IMR-90 (cell line): ENCODE data around the gene DHRSX. TPM values are rescaled to one million over a fixed set of nuclear protein-coding genes. Genes with fewer than 3 reads are reported as not detected.
A peak's percentile ranks its signal among the peaks of the same experiment; 100 is the strongest.

ENCODE experiments used
- ATAC-seq: fragments of 200-7000 bp; cut with Tn5 transposase; 2 replicates; pipeline ENCODE4 v1.9.1; 2020; ENCODE audit warnings: low read depth, mild to moderate bottlenecking, moderate library complexity
- BruUV-seq: library from RNA; stranded (reverse); fragments of 400-500 nt; replicated peaks from 2 replicates; lab custom pipeline; 2021; lab: Mats Ljungman, UMichigan
- CTCF ChIA-PET: fragments of 300-600 bp; formaldehyde crosslinking; extraction: SDS; loops from one replicate; lab custom pipeline; 2021; ENCODE audit warnings: antibody characterized with exemption; lab: Yijun Ruan, JAX
- POLR2A ChIA-PET: fragments of 300-600 bp; sonication (Branson Sonifier 250); formaldehyde crosslinking; loops from one replicate; lab custom pipeline; 2022; ENCODE audit warnings: antibody characterized with exemption; ENCODE audit not compliant: unreplicated experiment; lab: Charles Lee
- DNase-seq: peaks from one replicate; pipeline ENCODE4 v3.0.0; 2013
- H2AFZ ChIP-seq: replicated peaks from 2 replicates; pipeline ENCODE3; 2013; ENCODE audit warnings: low read length, mild to moderate bottlenecking; ENCODE audit not compliant: poor library complexity
- H2AK5ac ChIP-seq: 2 replicates; pipeline ENCODE4 v1.6.1; 2013; ENCODE audit warnings: low read depth, low read length, inconsistent platforms
- H2AK9ac ChIP-seq: replicated peaks from 2 replicates; pipeline ENCODE3; 2013; ENCODE audit warnings: mild to moderate bottlenecking, low read depth, low read length, moderate library complexity; ENCODE audit not compliant: poor library complexity
- H2BK120ac ChIP-seq: 2 replicates; pipeline ENCODE4 v1.6.1; 2013; ENCODE audit warnings: low read depth, low read length, inconsistent platforms
- H2BK15ac ChIP-seq: 3 replicates; pipeline ENCODE4 v1.6.1; 2013; ENCODE audit warnings: low read depth, low read length, inconsistent platforms
- H2BK20ac ChIP-seq: 2 replicates; pipeline ENCODE4 v1.6.1; 2013; ENCODE audit warnings: low read depth, mild to moderate bottlenecking, inconsistent platforms, low read length, moderate library complexity
- H2BK5ac ChIP-seq: 2 replicates; pipeline ENCODE4 v1.6.1; 2013; ENCODE audit warnings: mild to moderate bottlenecking, low read depth, low read length, inconsistent platforms; ENCODE audit not compliant: poor library complexity, severe bottlenecking
- H3K14ac ChIP-seq: replicated peaks from 2 replicates; pipeline ENCODE4 v1.6.1; 2013; ENCODE audit warnings: low read depth, low read length, inconsistent platforms
- H3K18ac ChIP-seq: 2 replicates; pipeline ENCODE4 v1.6.1; 2013; ENCODE audit warnings: low read depth, low read length, control low read depth
- H3K23ac ChIP-seq: 2 replicates; pipeline ENCODE4 v1.6.1; 2013; ENCODE audit warnings: low read depth, low read length, inconsistent platforms
- H3K27ac ChIP-seq: 2 replicates; pipeline ENCODE4 v1.5.1; 2013; ENCODE audit warnings: mild to moderate bottlenecking, control low read depth, low read length; ENCODE audit not compliant: insufficient read depth
- H3K27me3 ChIP-seq: 2 replicates; pipeline ENCODE4 v1.6.1; 2013; ENCODE audit warnings: low read length; ENCODE audit not compliant: control insufficient read depth, insufficient read depth
- H3K36me3 ChIP-seq: 2 replicates; pipeline ENCODE4 v1.6.1; 2013; ENCODE audit warnings: low read length, mixed read lengths; ENCODE audit not compliant: control insufficient read depth, insufficient read depth
- H3K4ac ChIP-seq: 2 replicates; pipeline ENCODE4 v1.6.1; 2013; ENCODE audit warnings: low read depth, low read length, inconsistent platforms
- H3K4me1 ChIP-seq: 2 replicates; pipeline ENCODE4 v1.6.1; 2013; ENCODE audit warnings: low read length, mixed read lengths; ENCODE audit not compliant: control insufficient read depth, insufficient read depth
- H3K4me2 ChIP-seq: 2 replicates; pipeline ENCODE4 v1.6.1; 2013; ENCODE audit warnings: low read depth, mild to moderate bottlenecking, control low read depth, low read length, moderate library complexity
- H3K4me3 ChIP-seq: 2 replicates; pipeline ENCODE4 v1.5.1; 2013; ENCODE audit warnings: low read depth, mild to moderate bottlenecking, control low read depth, low read length, moderate library complexity; ENCODE audit not compliant: insufficient read depth
- H3K56ac ChIP-seq: 2 replicates; pipeline ENCODE4 v1.6.1; 2013; ENCODE audit warnings: low read length, inconsistent platforms; ENCODE audit not compliant: insufficient read depth; ENCODE audit errors: extremely low read depth
- H3K79me1 ChIP-seq, 2 experiments: 2 replicates each; pipeline ENCODE4 v1.6.1; 2013; ENCODE audit warnings: low read length in 2 of 2, inconsistent platforms in 1 of 2, low read depth in 1 of 2
- H3K9ac ChIP-seq: 2 replicates; pipeline ENCODE4 v1.6.1; 2013; ENCODE audit warnings: low read depth, low read length, control low read depth
- H3K9me1 ChIP-seq: 2 replicates; pipeline ENCODE4 v1.6.1; 2013; ENCODE audit warnings: low read length, inconsistent platforms; ENCODE audit not compliant: insufficient read depth
- H3K9me3 ChIP-seq: 2 replicates; pipeline ENCODE4 v1.6.1; 2013; ENCODE audit warnings: low read length; ENCODE audit not compliant: control insufficient read depth, insufficient read depth
- H4K20me1 ChIP-seq: 2 replicates; pipeline ENCODE4 v1.6.1; 2013; ENCODE audit warnings: low read length, inconsistent platforms; ENCODE audit not compliant: insufficient read depth
- H4K5ac ChIP-seq: 2 replicates; pipeline ENCODE4 v1.6.1; 2013; ENCODE audit warnings: mild to moderate bottlenecking, low read depth, low read length, control low read depth
- H4K8ac ChIP-seq, 2 experiments: 2 replicates each; pipeline ENCODE4 v1.6.1; 2013; ENCODE audit warnings: low read depth in 2 of 2, low read length in 2 of 2, control low read depth in 1 of 2, inconsistent platforms in 1 of 2
- H4K91ac ChIP-seq: 2 replicates; pipeline ENCODE4 v1.6.1; 2013; ENCODE audit warnings: low read depth, low read length, inconsistent platforms; ENCODE audit not compliant: insufficient read depth
- CEBPB ChIP-seq: IDR thresholded peaks from 2 replicates; pipeline ENCODE4 v1.6.1; 2012; ENCODE audit warnings: low read depth, low read length, improper control_type of control experiment
- ELK1 ChIP-seq: fragments of 150-350 bp; IDR thresholded peaks from 2 replicates; pipeline ENCODE4 v1.6.1; 2016; ENCODE audit warnings: low read depth, mild to moderate bottlenecking, low read length, moderate library complexity, borderline replicate concordance
- FOS ChIP-seq: fragments of 150-350 bp; IDR thresholded peaks from 2 replicates; pipeline ENCODE4 v1.6.1; 2016; ENCODE audit warnings: low read depth, low read length
- MAZ ChIP-seq: IDR thresholded peaks from 2 replicates; pipeline ENCODE4 v1.6.1; 2012; ENCODE audit warnings: low read depth, mild to moderate bottlenecking, low read length, improper control_type of control experiment, moderate library complexity, borderline replicate concordance
- RFX5 ChIP-seq: IDR thresholded peaks from 2 replicates; pipeline ENCODE4 v1.8.0; 2012; ENCODE audit warnings: low read depth, mild to moderate bottlenecking, low read length, moderate library complexity
- WGBS, 2 experiments: methylation state at CpG; one replicate each; pipeline versions ENCODE4 v1.1.5 to v1.1.7; 2013; ENCODE audit warnings: missing lambda C conversion rate in 2 of 2; ENCODE audit not compliant: insufficient read length in 1 of 2; ENCODE audit errors: extremely low coverage in 2 of 2; 5-methylcytosine and 5-hydroxymethylcytosine counted together
- dilution Hi-C: fragments of 300-500 bp; cut with HindIII; formaldehyde crosslinking; loops from one replicate; pipeline ENCODE4 v1.14.3; 2018; ENCODE audit warnings: low sequenced_read_pairs; ENCODE audit not compliant: unreplicated experiment
- in situ Hi-C: fragments of 300-500 bp; cut with MboI; formaldehyde crosslinking; loops from 3 replicates; pipeline ENCODE4 v1.14.3; 2019; ENCODE audit warnings: low sequenced_read_pairs, inconsistent platforms, mixed read lengths
- intact Hi-C: fragments of 100-400 bp; cut with micrococcal nuclease; formaldehyde crosslinking; loops from 2 replicates; pipeline ENCODE4 v1.10.0; 2022
- polyA plus RNA-seq, 3 experiments: library from polyadenylated mRNA; depleted of rRNA; stranded (reverse); fragments of >200 nt; gene quantifications; 2 replicates each; pipeline ENCODE4 v1.2.3, GENCODE V29; 2012; ENCODE audit warnings: low replicate concordance in 1 of 3
- total RNA-seq: library from RNA; depleted of rRNA; stranded (reverse); fragments of >200 nt; gene quantifications from 2 replicates; pipeline ENCODE4 v1.2.3, GENCODE V29; 2012

The DHRSX gene
- total and polyA plus RNA-seq, 2 of the 4 experiments (the other 2 are of a cell fraction) = 26.2 to 38.0 TPM

- Histone ChIP-seq H3K9me3 (no peaks in the 10 kb centered on the region), H3K4me3 (no peak overlapping the region), H4K5ac (no peak overlapping the region), H3K56ac (no peak overlapping the region), H3K27ac (no peak overlapping the region), H2AK5ac (no peak overlapping the region), H3K18ac (no peak overlapping the region), H3K36me3 (no peaks in the 10 kb centered on the region), H3K23ac (no peak overlapping the region), H3K14ac (no peak overlapping the region), H2BK5ac (no peak overlapping the region), H2BK20ac (no peak overlapping the region), H4K91ac (no peak overlapping the region), H3K27me3 (no peaks in the 10 kb centered on the region; the same call in 1 of the 2 replicates), H3K9ac (no peak overlapping the region), H3K9me1 (peaks cover 3% of the 10 kb centered on the region; the same call in 1 of the 2 replicates), H4K20me1 (peaks cover 18% of the 10 kb centered on the region; the same call in 1 of the 2 replicates), H4K8ac (peak overlapping the region in 1 of 2 experiments; percentile 11; a peak in 1 of 4 replicates), H3K4me1 (peaks cover 11% of the 10 kb centered on the region), H3K79me1 (peaks cover 5 to 21% of the 10 kb centered on the region in 2 experiments; a peak in 2 of 4 replicates), H2BK15ac (no peak overlapping the region), H3K4ac (no peak overlapping the region), H2BK120ac (no peak overlapping the region), H3K4me2 (no peak overlapping the region), H2AK9ac (no peak overlapping the region), H2AFZ (peak overlapping the region; percentile 15)
- DNase-seq (peak; percentile 18), ATAC-seq (no peak)
- in situ Hi-C loops = no loop called here
- 13% methylated on average over 3 of the region's 19 CpGs; no CpG with 5 or more reads in 1 of the 2 experiments for WGBS, 2 experiments
- TF ChIP-seq CEBPB (0 out of 2 replicates have a peak, but pooled peaks have one; percentile 8), MAZ (no peak), RFX5 (no peak), ELK1 (no peak), FOS (no peak)
- CTCF ChIA-PET = no interaction called here
- dilution Hi-C loops = no loop called here
- BruUV-seq = no TSS peak
- POLR2A ChIA-PET = no interaction called here
- intact Hi-C loops = no loop called here
These were observed 2.1 kb upstream of the DHRSX start for GRCh38 chrX:2502668-2503519.
